ENCODE data around the gene KLHL20.
"Not testable (repeated sequence)": the region's sequence is repeated elsewhere in the genome, so short reads cannot be mapped to it uniquely, and the experiment has no call there.

- TF ChIP-seq CTCF, POLR2A (IDR thresholded peaks at IDR 0.05): not testable (repeated sequence)
These were observed 49.5 kb downstream of the KLHL20 start for GRCh38 chr1:173764331-173764730.
